IMR-90 (cell line): ENCODE measurements around the gene GRID1. TPM values are rescaled to one million over a fixed set of nuclear protein-coding genes. Genes with fewer than 3 reads are reported as not detected.
A peak's percentile ranks its signal among the peaks of the same experiment; 100 is the strongest.

ENCODE experiments used
- ATAC-seq: fragments of 200-7000 bp; cut with Tn5 transposase; 2 replicates; pipeline ENCODE4 v1.9.1; 2020; ENCODE audit warnings: low read depth, mild to moderate bottlenecking, moderate library complexity
- BruUV-seq: library from RNA; stranded (reverse); fragments of 400-500 nt; replicated peaks from 2 replicates; lab custom pipeline; 2021; lab: Mats Ljungman, UMichigan
- CTCF ChIA-PET: fragments of 300-600 bp; formaldehyde crosslinking; extraction: SDS; loops from one replicate; lab custom pipeline; 2021; ENCODE audit warnings: antibody characterized with exemption; lab: Yijun Ruan, JAX
- POLR2A ChIA-PET: fragments of 300-600 bp; sonication (Branson Sonifier 250); formaldehyde crosslinking; loops from one replicate; lab custom pipeline; 2022; ENCODE audit warnings: antibody characterized with exemption; ENCODE audit not compliant: unreplicated experiment; lab: Charles Lee
- DNase-seq: peaks from one replicate; pipeline ENCODE4 v3.0.0; 2013
- H2AFZ ChIP-seq: replicated peaks from 2 replicates; pipeline ENCODE3; 2013; ENCODE audit warnings: low read length, mild to moderate bottlenecking; ENCODE audit not compliant: poor library complexity
- H2AK5ac ChIP-seq: 2 replicates; pipeline ENCODE4 v1.6.1; 2013; ENCODE audit warnings: low read depth, low read length, inconsistent platforms
- H2AK9ac ChIP-seq: replicated peaks from 2 replicates; pipeline ENCODE3; 2013; ENCODE audit warnings: mild to moderate bottlenecking, low read depth, low read length, moderate library complexity; ENCODE audit not compliant: poor library complexity
- H2BK120ac ChIP-seq: 2 replicates; pipeline ENCODE4 v1.6.1; 2013; ENCODE audit warnings: low read depth, low read length, inconsistent platforms
- H2BK15ac ChIP-seq: 3 replicates; pipeline ENCODE4 v1.6.1; 2013; ENCODE audit warnings: low read depth, low read length, inconsistent platforms
- H2BK20ac ChIP-seq: 2 replicates; pipeline ENCODE4 v1.6.1; 2013; ENCODE audit warnings: low read depth, mild to moderate bottlenecking, inconsistent platforms, low read length, moderate library complexity
- H2BK5ac ChIP-seq: 2 replicates; pipeline ENCODE4 v1.6.1; 2013; ENCODE audit warnings: mild to moderate bottlenecking, low read depth, low read length, inconsistent platforms; ENCODE audit not compliant: poor library complexity, severe bottlenecking
- H3K14ac ChIP-seq: replicated peaks from 2 replicates; pipeline ENCODE4 v1.6.1; 2013; ENCODE audit warnings: low read depth, low read length, inconsistent platforms
- H3K18ac ChIP-seq: 2 replicates; pipeline ENCODE4 v1.6.1; 2013; ENCODE audit warnings: low read depth, low read length, control low read depth
- H3K23ac ChIP-seq: 2 replicates; pipeline ENCODE4 v1.6.1; 2013; ENCODE audit warnings: low read depth, low read length, inconsistent platforms
- H3K27ac ChIP-seq: 2 replicates; pipeline ENCODE4 v1.5.1; 2013; ENCODE audit warnings: mild to moderate bottlenecking, control low read depth, low read length; ENCODE audit not compliant: insufficient read depth
- H3K27me3 ChIP-seq: 2 replicates; pipeline ENCODE4 v1.6.1; 2013; ENCODE audit warnings: low read length; ENCODE audit not compliant: control insufficient read depth, insufficient read depth
- H3K36me3 ChIP-seq: 2 replicates; pipeline ENCODE4 v1.6.1; 2013; ENCODE audit warnings: low read length, mixed read lengths; ENCODE audit not compliant: control insufficient read depth, insufficient read depth
- H3K4ac ChIP-seq: 2 replicates; pipeline ENCODE4 v1.6.1; 2013; ENCODE audit warnings: low read depth, low read length, inconsistent platforms
- H3K4me1 ChIP-seq: 2 replicates; pipeline ENCODE4 v1.6.1; 2013; ENCODE audit warnings: low read length, mixed read lengths; ENCODE audit not compliant: control insufficient read depth, insufficient read depth
- H3K4me2 ChIP-seq: 2 replicates; pipeline ENCODE4 v1.6.1; 2013; ENCODE audit warnings: low read depth, mild to moderate bottlenecking, control low read depth, low read length, moderate library complexity
- H3K4me3 ChIP-seq: 2 replicates; pipeline ENCODE4 v1.5.1; 2013; ENCODE audit warnings: low read depth, mild to moderate bottlenecking, control low read depth, low read length, moderate library complexity; ENCODE audit not compliant: insufficient read depth
- H3K56ac ChIP-seq: 2 replicates; pipeline ENCODE4 v1.6.1; 2013; ENCODE audit warnings: low read length, inconsistent platforms; ENCODE audit not compliant: insufficient read depth; ENCODE audit errors: extremely low read depth
- H3K79me1 ChIP-seq, 2 experiments: 2 replicates each; pipeline ENCODE4 v1.6.1; 2013; ENCODE audit warnings: low read length in 2 of 2, inconsistent platforms in 1 of 2, low read depth in 1 of 2
- H3K9ac ChIP-seq: 2 replicates; pipeline ENCODE4 v1.6.1; 2013; ENCODE audit warnings: low read depth, low read length, control low read depth
- H3K9me1 ChIP-seq: 2 replicates; pipeline ENCODE4 v1.6.1; 2013; ENCODE audit warnings: low read length, inconsistent platforms; ENCODE audit not compliant: insufficient read depth
- H3K9me3 ChIP-seq: 2 replicates; pipeline ENCODE4 v1.6.1; 2013; ENCODE audit warnings: low read length; ENCODE audit not compliant: control insufficient read depth, insufficient read depth
- H4K20me1 ChIP-seq: 2 replicates; pipeline ENCODE4 v1.6.1; 2013; ENCODE audit warnings: low read length, inconsistent platforms; ENCODE audit not compliant: insufficient read depth
- H4K5ac ChIP-seq: 2 replicates; pipeline ENCODE4 v1.6.1; 2013; ENCODE audit warnings: mild to moderate bottlenecking, low read depth, low read length, control low read depth
- H4K8ac ChIP-seq, 2 experiments: 2 replicates each; pipeline ENCODE4 v1.6.1; 2013; ENCODE audit warnings: low read depth in 2 of 2, low read length in 2 of 2, control low read depth in 1 of 2, inconsistent platforms in 1 of 2
- H4K91ac ChIP-seq: 2 replicates; pipeline ENCODE4 v1.6.1; 2013; ENCODE audit warnings: low read depth, low read length, inconsistent platforms; ENCODE audit not compliant: insufficient read depth
- BHLHE40 ChIP-seq: fragments of 150-350 bp; IDR thresholded peaks from 2 replicates; pipeline ENCODE4 v1.6.1; 2016; ENCODE audit warnings: mild to moderate bottlenecking, low read depth, low read length
- CEBPB ChIP-seq: IDR thresholded peaks from 2 replicates; pipeline ENCODE4 v1.6.1; 2012; ENCODE audit warnings: low read depth, low read length, improper control_type of control experiment
- MXI1 ChIP-seq: IDR thresholded peaks from 2 replicates; pipeline ENCODE4 v1.6.1; 2012; ENCODE audit warnings: low read depth, mild to moderate bottlenecking, low read length, moderate library complexity, borderline replicate concordance
- POLR2A ChIP-seq: IDR thresholded peaks from 2 replicates; pipeline ENCODE4 v1.6.1; 2012; ENCODE audit warnings: mild to moderate bottlenecking, low read depth, low read length
- RCOR1 ChIP-seq: IDR thresholded peaks from 2 replicates; pipeline ENCODE4 v1.6.1; 2012; ENCODE audit warnings: mild to moderate bottlenecking, low read length, improper control_type of control experiment; ENCODE audit not compliant: insufficient replicate concordance
- RFX5 ChIP-seq: IDR thresholded peaks from 2 replicates; pipeline ENCODE4 v1.8.0; 2012; ENCODE audit warnings: low read depth, mild to moderate bottlenecking, low read length, moderate library complexity
- SMC3 ChIP-seq: fragments of 150-350 bp; IDR thresholded peaks from 2 replicates; pipeline ENCODE4 v1.6.1; 2016; ENCODE audit warnings: low read depth, mild to moderate bottlenecking, antibody characterized with exemption, low read length, moderate library complexity
- WGBS, 2 experiments: methylation state at CpG; one replicate each; pipeline versions ENCODE4 v1.1.5 to v1.1.7; 2013; ENCODE audit warnings: missing lambda C conversion rate in 2 of 2; ENCODE audit not compliant: insufficient read length in 1 of 2; ENCODE audit errors: extremely low coverage in 2 of 2; 5-methylcytosine and 5-hydroxymethylcytosine counted together
- dilution Hi-C: fragments of 300-500 bp; cut with HindIII; formaldehyde crosslinking; loops from one replicate; pipeline ENCODE4 v1.14.3; 2018; ENCODE audit warnings: low sequenced_read_pairs; ENCODE audit not compliant: unreplicated experiment
- in situ Hi-C: fragments of 300-500 bp; cut with MboI; formaldehyde crosslinking; loops from 3 replicates; pipeline ENCODE4 v1.14.3; 2019; ENCODE audit warnings: low sequenced_read_pairs, inconsistent platforms, mixed read lengths
- intact Hi-C: fragments of 100-400 bp; cut with micrococcal nuclease; formaldehyde crosslinking; loops from 2 replicates; pipeline ENCODE4 v1.10.0; 2022
- polyA plus RNA-seq, 3 experiments: library from polyadenylated mRNA; depleted of rRNA; stranded (reverse); fragments of >200 nt; gene quantifications; 2 replicates each; pipeline ENCODE4 v1.2.3, GENCODE V29; 2012; ENCODE audit warnings: low replicate concordance in 1 of 3
- total RNA-seq: library from RNA; depleted of rRNA; stranded (reverse); fragments of >200 nt; gene quantifications from 2 replicates; pipeline ENCODE4 v1.2.3, GENCODE V29; 2012

Gene GRID1
- total and polyA plus RNA-seq, 2 of the 4 experiments (the other 2 are of a cell fraction), result not detected

GRCh38 chr10:86167762-86168128, 198.8 kb downstream of the GRID1 start:
- Histone ChIP-seq H3K4me2 (no peak overlapping the region), H2BK120ac (no peak overlapping the region), H3K9me3 (no peaks in the 10 kb centered on the region), H3K27ac (no peak overlapping the region), H2AK9ac (no peak overlapping the region), H3K9ac (no peak overlapping the region), H4K20me1 (no peaks in the 10 kb centered on the region), H3K14ac (no peak overlapping the region), H4K8ac (no peak overlapping the region), H4K5ac (no peak overlapping the region), H2AK5ac (no peak overlapping the region), H3K23ac (no peak overlapping the region), H2BK15ac (no peak overlapping the region), H2BK20ac (no peak overlapping the region), H3K4me3 (no peak overlapping the region), H3K36me3 (no peaks in the 10 kb centered on the region), H3K4ac (no peak overlapping the region), H3K18ac (no peak overlapping the region), H3K4me1 (no peaks in the 10 kb centered on the region), H2AFZ (peak overlapping the region; percentile 21), H3K56ac (no peak overlapping the region), H2BK5ac (no peak overlapping the region), H4K91ac (no peak overlapping the region), H3K9me1 (no peaks in the 10 kb centered on the region), H3K79me1 (no peaks in the 10 kb centered on the region), H3K27me3 (no peaks in the 10 kb centered on the region)
- CTCF ChIA-PET, result no interaction called here
- dilution Hi-C loops (no loop called here), in situ Hi-C loops (no loop called here), intact Hi-C loops (no loop called here)
- no TSS peak for BruUV-seq
- TF ChIP-seq RCOR1 (no peak), BHLHE40 (no peak), POLR2A (no peak), MXI1 (no peak), CEBPB (no peak), RFX5 (no peak), SMC3 (no peak)
- POLR2A ChIA-PET, result no interaction called here
- WGBS, 2 experiments, result 0% methylated on average over 1 of the region's 4 CpGs; no CpG with 5 or more reads in 1 of the 2 experiments
- ATAC-seq, result no peak
- no peak for DNase-seq
